ENCODE measurements around the gene ZNF562. TPM values are rescaled to one million over a fixed set of nuclear protein-coding genes. Genes with fewer than 3 reads are reported as not detected.
A peak's percentile ranks its signal among the peaks of the same experiment; 100 is the strongest.
"Not testable (repeated sequence)": the region's sequence is repeated elsewhere in the genome, so short reads cannot be mapped to it uniquely, and the experiment has no call there.

Gene ZNF562
- total RNA-seq, 1 donor from 2014 or later = 26.2 TPM

DNA sequence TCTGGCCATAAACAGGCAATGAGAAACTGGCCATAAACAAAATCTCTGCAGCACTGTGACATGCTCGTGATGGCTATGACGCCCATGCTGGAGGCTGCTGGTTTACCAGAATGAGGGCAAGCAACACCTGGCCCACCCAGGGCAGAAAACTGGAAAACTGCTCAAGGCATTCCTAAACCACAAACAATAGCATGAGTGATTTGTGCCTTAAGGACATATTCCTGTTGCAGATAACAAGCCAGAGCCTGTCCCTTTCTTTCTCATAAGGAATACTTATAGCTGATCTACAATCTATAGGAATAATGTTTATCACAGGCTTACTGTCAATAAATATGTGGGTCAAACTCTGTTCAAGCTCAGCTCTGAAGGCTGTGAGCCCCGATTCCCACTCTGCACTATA, 23.4 kb downstream of the ZNF562 start:
- peaks cover 59% of the 10 kb centered on the region for H3K36me3 Mint-ChIP-seq (ENCODE audit: low read depth, unreplicated experiment)
- not testable (repeated sequence) for H3K4me1 Mint-ChIP-seq (ENCODE audit: low read depth, unreplicated experiment); H3K27ac ChIP-seq (ENCODE audit: low read depth, low read length); H3K4me1 ChIP-seq (ENCODE audit: insufficient read depth, low read length); DNase-seq (ENCODE audit: low read depth); H3K4me3 ChIP-seq (ENCODE audit: insufficient read depth, low read depth, low read length); H3K27me3 ChIP-seq (ENCODE audit: insufficient read depth, low read length); H2AFZ ChIP-seq (ENCODE audit: low read depth, low read length); H3K9ac ChIP-seq (ENCODE audit: low read length); H3K27me3 Mint-ChIP-seq (ENCODE audit: low read depth, unreplicated experiment); H4K20me1 ChIP-seq (ENCODE audit: insufficient read depth, low read length); H3K4me2 ChIP-seq (ENCODE audit: low read length); FAIRE-seq; H3K4me3 Mint-ChIP-seq (ENCODE audit: unreplicated experiment)
- H3K9me3 ChIP-seq (ENCODE audit: insufficient read depth, low read depth, low read length) = peaks cover 43% of the 10 kb centered on the region
- H3K36me3 ChIP-seq (ENCODE audit: insufficient read depth, low read length) = peaks cover 38% of the 10 kb centered on the region
- H3K79me2 ChIP-seq (ENCODE audit: insufficient read depth, low read length) = peaks cover 60% of the 10 kb centered on the region
- H3K9me3 Mint-ChIP-seq (ENCODE audit: unreplicated experiment) = peaks cover 48% of the 10 kb centered on the region
- H3K27ac Mint-ChIP-seq (ENCODE audit: unreplicated experiment) = peak overlapping the region; percentile 58

DNA sequence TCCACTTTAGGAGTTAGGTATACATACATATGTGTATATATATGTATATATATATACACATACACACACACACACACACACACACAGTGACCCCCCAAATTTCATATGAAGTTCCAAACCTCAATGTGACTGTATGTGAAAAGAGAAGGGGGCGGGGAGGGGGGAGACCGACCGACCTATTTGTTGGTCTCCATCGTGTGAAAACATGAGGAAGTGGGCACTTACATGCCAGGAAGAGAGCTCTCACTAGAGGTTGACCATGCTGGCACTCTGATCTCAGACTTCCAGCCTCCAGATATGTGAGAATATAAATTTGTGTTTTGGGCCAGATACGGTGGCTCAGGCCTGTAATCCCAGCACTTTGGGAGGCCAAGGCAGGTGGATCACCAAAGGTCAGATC, 24.6 kb downstream of the ZNF562 start:
- Mint-ChIP-seq H3K27ac (ENCODE audit: unreplicated experiment) (no peak overlapping the region), H3K36me3 (ENCODE audit: low read depth, unreplicated experiment) (peaks cover 56% of the 10 kb centered on the region), H3K27me3 (ENCODE audit: low read depth, unreplicated experiment) (no peaks in the 10 kb centered on the region), H3K4me3 (ENCODE audit: unreplicated experiment) (no peak overlapping the region), H3K9me3 (ENCODE audit: unreplicated experiment) (peaks cover 45% of the 10 kb centered on the region), H3K4me1 (ENCODE audit: low read depth, unreplicated experiment) (no peaks in the 10 kb centered on the region)
- FAIRE-seq (no peak), DNase-seq (ENCODE audit: low read depth) (no peak)
- no peaks in the 10 kb centered on the region for H4K20me1 ChIP-seq (ENCODE audit: insufficient read depth, low read length)
- no peak overlapping the region for H3K4me2 ChIP-seq (ENCODE audit: low read length)
- no peaks in the 10 kb centered on the region for H3K4me1 ChIP-seq (ENCODE audit: insufficient read depth, low read length)
- TF ChIP-seq EZH2 (IDR thresholded peaks at IDR 0.05; ENCODE audit: insufficient read depth, low read length) = no peak
- no peak overlapping the region for H3K9ac ChIP-seq (ENCODE audit: low read length)
- no peaks in the 10 kb centered on the region for H3K27me3 ChIP-seq (ENCODE audit: insufficient read depth, low read length)
- peaks cover 56% of the 10 kb centered on the region for H3K79me2 ChIP-seq (ENCODE audit: insufficient read depth, low read length)
- H3K9me3 ChIP-seq (ENCODE audit: insufficient read depth, low read depth, low read length) = peaks cover 42% of the 10 kb centered on the region
- H3K4me3 ChIP-seq (ENCODE audit: insufficient read depth, low read depth, low read length) = no peak overlapping the region
- H3K27ac ChIP-seq (ENCODE audit: low read depth, low read length) = no peak overlapping the region
- peaks cover 34% of the 10 kb centered on the region for H3K36me3 ChIP-seq (ENCODE audit: insufficient read depth, low read length)
- H2AFZ ChIP-seq (ENCODE audit: low read depth, low read length) = no peak overlapping the region

DNA sequence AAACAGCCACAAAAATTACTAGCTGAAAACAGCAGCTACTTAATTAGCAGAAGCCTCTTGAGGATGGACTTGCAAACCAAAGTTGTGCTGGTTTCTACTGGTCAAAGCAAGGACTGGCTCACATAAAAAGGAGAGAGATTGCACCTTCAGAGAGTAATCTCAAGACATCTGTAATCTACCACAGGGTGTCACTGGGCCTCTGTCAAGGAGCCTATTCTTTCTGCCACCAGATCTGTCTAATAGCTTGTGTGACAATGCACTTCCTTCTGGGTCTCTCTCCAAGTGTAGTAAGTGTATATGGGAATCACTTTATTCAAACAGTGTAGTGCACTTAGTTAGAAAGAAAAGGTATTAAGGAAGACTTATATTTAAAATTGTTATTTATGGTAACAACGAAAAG, 29.4 kb downstream of the ZNF562 start:
- Histone ChIP-seq H3K9me3 (ENCODE audit: insufficient read depth, low read depth, low read length) (peaks cover 3% of the 10 kb centered on the region), H3K4me2 (ENCODE audit: low read length) (no peak overlapping the region), H3K36me3 (ENCODE audit: insufficient read depth, low read length) (no peaks in the 10 kb centered on the region), H3K27ac (ENCODE audit: low read depth, low read length) (no peak overlapping the region), H4K20me1 (ENCODE audit: insufficient read depth, low read length) (no peaks in the 10 kb centered on the region), H3K9ac (ENCODE audit: low read length) (no peak overlapping the region), H3K4me1 (ENCODE audit: insufficient read depth, low read length) (no peaks in the 10 kb centered on the region), H3K4me3 (ENCODE audit: insufficient read depth, low read depth, low read length) (no peak overlapping the region), H3K79me2 (ENCODE audit: insufficient read depth, low read length) (peaks cover 31% of the 10 kb centered on the region), H2AFZ (ENCODE audit: low read depth, low read length) (no peak overlapping the region), H3K27me3 (ENCODE audit: insufficient read depth, low read length) (no peaks in the 10 kb centered on the region)
- Mint-ChIP-seq H3K4me1 (ENCODE audit: low read depth, unreplicated experiment) (no peaks in the 10 kb centered on the region), H3K4me3 (ENCODE audit: unreplicated experiment) (no peak overlapping the region), H3K36me3 (ENCODE audit: low read depth, unreplicated experiment) (peaks cover 17% of the 10 kb centered on the region), H3K9me3 (ENCODE audit: unreplicated experiment) (peaks cover 7% of the 10 kb centered on the region), H3K27ac (ENCODE audit: unreplicated experiment) (no peak overlapping the region), H3K27me3 (ENCODE audit: low read depth, unreplicated experiment) (no peaks in the 10 kb centered on the region)
- DNase-seq (ENCODE audit: low read depth) (no peak), FAIRE-seq (no peak)
- TF ChIP-seq, protein P1, sequence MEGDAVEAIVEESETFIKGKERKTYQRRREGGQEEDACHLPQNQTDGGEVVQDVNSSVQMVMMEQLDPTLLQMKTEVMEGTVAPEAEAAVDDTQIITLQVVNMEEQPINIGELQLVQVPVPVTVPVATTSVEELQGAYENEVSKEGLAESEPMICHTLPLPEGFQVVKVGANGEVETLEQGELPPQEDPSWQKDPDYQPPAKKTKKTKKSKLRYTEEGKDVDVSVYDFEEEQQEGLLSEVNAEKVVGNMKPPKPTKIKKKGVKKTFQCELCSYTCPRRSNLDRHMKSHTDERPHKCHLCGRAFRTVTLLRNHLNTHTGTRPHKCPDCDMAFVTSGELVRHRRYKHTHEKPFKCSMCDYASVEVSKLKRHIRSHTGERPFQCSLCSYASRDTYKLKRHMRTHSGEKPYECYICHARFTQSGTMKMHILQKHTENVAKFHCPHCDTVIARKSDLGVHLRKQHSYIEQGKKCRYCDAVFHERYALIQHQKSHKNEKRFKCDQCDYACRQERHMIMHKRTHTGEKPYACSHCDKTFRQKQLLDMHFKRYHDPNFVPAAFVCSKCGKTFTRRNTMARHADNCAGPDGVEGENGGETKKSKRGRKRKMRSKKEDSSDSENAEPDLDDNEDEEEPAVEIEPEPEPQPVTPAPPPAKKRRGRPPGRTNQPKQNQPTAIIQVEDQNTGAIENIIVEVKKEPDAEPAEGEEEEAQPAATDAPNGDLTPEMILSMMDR (IDR thresholded peaks at IDR 0.05; ENCODE audit: insufficient read depth, low read depth, low read length) = no peak
- TF ChIP-seq EZH2 (IDR thresholded peaks at IDR 0.05; ENCODE audit: insufficient read depth, low read length) = no peak

Data from astrocyte (in vitro differentiated cells and primary cell).